ENCODE data around the gene ERG28. TPM values are rescaled to one million over a fixed set of nuclear protein-coding genes. Genes with fewer than 3 reads are reported as not detected.

Gene ERG28
- total RNA-seq, 1 donor, result 8.7 TPM

GRCh38 chr14:75661499-75661814 is 781 bp upstream of the ERG28 start:
- DNase-seq (ENCODE audit: low read depth), result no peak
- peak overlapping the region; percentile 97 for H3K4me3 ChIP-seq (ENCODE audit: low read depth, low read length)
- no peak for TF ChIP-seq CTCF (IDR thresholded peaks at IDR 0.05; ENCODE audit: insufficient read depth, low read length)

- H3K4me3 ChIP-seq (ENCODE audit: low read depth, low read length), result peak overlapping the region; percentile 97
- TF ChIP-seq CTCF (IDR thresholded peaks at IDR 0.05; ENCODE audit: insufficient read depth, low read length), result no peak
Measured at GRCh38 chr14:75660238-75660629, 442 bp downstream of the ERG28 start.

GRCh38 chr14:75658957-75659356 is 1.7 kb downstream of the ERG28 start:
- no peak for DNase-seq (ENCODE audit: low read depth)
- no peak for TF ChIP-seq CTCF (IDR thresholded peaks at IDR 0.05; ENCODE audit: insufficient read depth, low read length)
- no peak overlapping the region for H3K4me3 ChIP-seq (ENCODE audit: low read depth, low read length)

More at GRCh38 chr14:75660238-75660629, 442 bp downstream of the ERG28 start:
- DNase-seq (ENCODE audit: low read depth), result no peak

- no peak for DNase-seq (ENCODE audit: low read depth)
- H3K4me3 ChIP-seq (ENCODE audit: low read depth, low read length), result no peak overlapping the region
- no peak for TF ChIP-seq CTCF (IDR thresholded peaks at IDR 0.05; ENCODE audit: insufficient read depth, low read length)
Measured at GRCh38 chr14:75657331-75657730, 3.3 kb downstream of the ERG28 start.

GRCh38 chr14:75655235-75655634 is 5.4 kb downstream of the ERG28 start:
- DNase-seq (ENCODE audit: low read depth), result no peak

GRCh38 chr14:75654127-75654732 is 6.4 kb downstream of the ERG28 start:
- TF ChIP-seq CTCF (IDR thresholded peaks at IDR 0.05; ENCODE audit: insufficient read depth, low read length), result peak; percentile 95
- peak; percentile 73 for DNase-seq (ENCODE audit: low read depth)
- H3K4me3 ChIP-seq (ENCODE audit: low read depth, low read length), result no peak overlapping the region

More at GRCh38 chr14:75655235-75655634, 5.4 kb downstream of the ERG28 start:
- no peak for TF ChIP-seq CTCF (IDR thresholded peaks at IDR 0.05; ENCODE audit: insufficient read depth, low read length)
- H3K4me3 ChIP-seq (ENCODE audit: low read depth, low read length), result no peak overlapping the region

GRCh38 chr14:75653563-75653962 is 7.1 kb downstream of the ERG28 start:
- no peak overlapping the region for H3K4me3 ChIP-seq (ENCODE audit: low read depth, low read length)
- no peak for TF ChIP-seq CTCF (IDR thresholded peaks at IDR 0.05; ENCODE audit: insufficient read depth, low read length)
- no peak for DNase-seq (ENCODE audit: low read depth)
